ENCODE data around the gene BRINP1.

The BRINP1 gene
- total RNA-seq = 0 to 0.16 (median 0.02) reads per million in 18 experiments

GRCh38 chr9:119368681-119369581 is at the start of gene BRINP1:
Gene BRINP1 (minus strand): TSS chr9:119369435. CDS start chr9:119313355, 56,080 bp downstream.
- no peak for DNase-seq

- no peak for DNase-seq
Measured at GRCh38 chr9:119418721-119419120, 49.5 kb upstream of the BRINP1 start.

- no peak for DNase-seq
Measured at GRCh38 chr9:119416793-119417192, 47.6 kb upstream of the BRINP1 start.

GRCh38 chr9:119412399-119412798 is 43.2 kb upstream of the BRINP1 start:
- DNase-seq = no peak

GRCh38 chr9:119409552-119409951 is 40.3 kb upstream of the BRINP1 start:
- DNase-seq = no peak

GRCh38 chr9:119400606-119401005 is 31.4 kb upstream of the BRINP1 start:
- DNase-seq = no peak

- no peak for DNase-seq
Measured at GRCh38 chr9:119398350-119398749, 29.1 kb upstream of the BRINP1 start.

- no peak for DNase-seq
Measured at GRCh38 chr9:119391878-119392277, 22.6 kb upstream of the BRINP1 start.

GRCh38 chr9:119375892-119376291 is 6.7 kb upstream of the BRINP1 start:
- peak in 1 of 2 donors; percentile 3 for DNase-seq

GRCh38 chr9:119372951-119373350 is 3.7 kb upstream of the BRINP1 start:
- no peak for DNase-seq

- peak; percentile 7 to 38 for DNase-seq
Measured at GRCh38 chr9:119370816-119371215, 1.6 kb upstream of the BRINP1 start.

GRCh38 chr9:119369680-119370366 is 588 bp upstream of the BRINP1 start:
- no peak for DNase-seq

GRCh38 chr9:119368179-119368578 is 1.1 kb downstream of the BRINP1 start:
- no peak for DNase-seq

- no peak for DNase-seq
Measured at GRCh38 chr9:119367683-119368075, 1.6 kb downstream of the BRINP1 start.

- no peak for DNase-seq
Measured at GRCh38 chr9:119366909-119367682, 2.1 kb downstream of the BRINP1 start.

GRCh38 chr9:119365291-119366027 is 3.8 kb downstream of the BRINP1 start:
- DNase-seq = peak; percentile 10 to 22

GRCh38 chr9:119360237-119360636 is 9.0 kb downstream of the BRINP1 start:
- DNase-seq = no peak

- no peak for DNase-seq
Measured at GRCh38 chr9:119357336-119358096, 11.7 kb downstream of the BRINP1 start.

- DNase-seq = no peak
Measured at GRCh38 chr9:119349351-119349825, 19.8 kb downstream of the BRINP1 start.

GRCh38 chr9:119343059-119343990 is 25.9 kb downstream of the BRINP1 start:
- DNase-seq = no peak

All from inflammatory macrophage (primary cell).